Activated gamma-delta T cell treated with Interleukin-2 at 50 U/mL for 16 hours (primary cell): ENCODE data around the gene TMED10.

Experiments
- DNase-seq: peaks from one replicate; pipeline ENCODE4 v3.0.0-alpha.2; 2020

The TMED10 gene

GRCh38 chr14:75125617-75126016 is 50.8 kb downstream of the TMED10 start:
- DNase-seq, result no peak

GRCh38 chr14:75123991-75124390 is 52.4 kb downstream of the TMED10 start:
- DNase-seq, result peak; percentile 5

GRCh38 chr14:75121552-75121951 is 54.9 kb downstream of the TMED10 start:
- DNase-seq, result no peak

GRCh38 chr14:75120541-75121291 is 55.7 kb downstream of the TMED10 start:
- no peak for DNase-seq

- no peak for DNase-seq
Measured at GRCh38 chr14:75119056-75119455, 57.4 kb downstream of the TMED10 start.

GRCh38 chr14:75113932-75114539 is 62.4 kb downstream of the TMED10 start:
- DNase-seq, result no peak

GRCh38 chr14:75109877-75110276 is 66.5 kb downstream of the TMED10 start:
- DNase-seq, result no peak

- DNase-seq, result no peak
Measured at GRCh38 chr14:75107186-75107585, 69.2 kb downstream of the TMED10 start.

- DNase-seq, result no peak
Measured at GRCh38 chr14:75101491-75101890, 74.9 kb downstream of the TMED10 start.

GRCh38 chr14:75098682-75099081 is 77.7 kb downstream of the TMED10 start:
- no peak for DNase-seq

- DNase-seq, result no peak
Measured at GRCh38 chr14:75098212-75098611, 78.2 kb downstream of the TMED10 start.

GRCh38 chr14:75096959-75097358 is 79.5 kb downstream of the TMED10 start:
- DNase-seq, result no peak

GRCh38 chr14:75095690-75096089 is 80.7 kb downstream of the TMED10 start:
- DNase-seq, result no peak

- no peak for DNase-seq
Measured at GRCh38 chr14:75094896-75095295, 81.5 kb downstream of the TMED10 start.

GRCh38 chr14:75092698-75093097 is 83.7 kb downstream of the TMED10 start:
- DNase-seq, result no peak

- DNase-seq, result no peak
Measured at GRCh38 chr14:75091251-75091650, 85.2 kb downstream of the TMED10 start.

GRCh38 chr14:75090353-75090752 is 86.1 kb downstream of the TMED10 start:
- DNase-seq, result no peak

GRCh38 chr14:75088566-75089373 is 87.6 kb downstream of the TMED10 start:
- peak; percentile 30 for DNase-seq

- no peak for DNase-seq
Measured at GRCh38 chr14:75088153-75088552, 88.3 kb downstream of the TMED10 start.

- DNase-seq, result no peak
Measured at GRCh38 chr14:75084513-75084912, 91.9 kb downstream of the TMED10 start.

- DNase-seq, result no peak
Measured at GRCh38 chr14:75083271-75083670, 93.1 kb downstream of the TMED10 start.

GRCh38 chr14:75081660-75082229 is 94.7 kb downstream of the TMED10 start:
- no peak for DNase-seq
